ENCODE measurements around the gene SYTL4. TPM values are rescaled to one million over a fixed set of nuclear protein-coding genes. Genes with fewer than 3 reads are reported as not detected.

The SYTL4 gene
- total and polyA plus RNA-seq, 2 of the 8 experiments (the other 6 are each of a cell fraction or from before 2014, with no cell fraction given): 0.11 TPM

GRCh38 chrX:100647095-100647494 lies 84.8 kb downstream of the SYTL4 start:
- no peaks in the 10 kb centered on the region for H3K27me3 ChIP-seq (replicated peaks in 1 of 4; ENCODE audit: control insufficient read depth in 3 of 4, extremely low read depth in 1 of 4, insufficient read depth in 3 of 4, low read length in 3 of 4)
- no peak overlapping the region for H3K23ac ChIP-seq (ENCODE audit: insufficient read length)
- DNase-seq (ENCODE audit: low read depth in 1 of 2, low spot score in 2 of 2) (no peak), FAIRE-seq (no peak)
- H3K79me2 ChIP-seq (ENCODE audit: control insufficient read depth in 1 of 2, insufficient read depth in 2 of 2, low read length in 2 of 2): no peaks in the 10 kb centered on the region
- H3K9ac ChIP-seq (replicated peaks in 1 of 4; ENCODE audit: extremely low read depth in 1 of 4, low read depth in 3 of 4, low read length in 3 of 4): no peak overlapping the region
- H2BK15ac ChIP-seq (ENCODE audit: low read length): no peak overlapping the region
- H4K5ac ChIP-seq (ENCODE audit: insufficient read length, low read depth, low read length): no peak overlapping the region
- no peaks in the 10 kb centered on the region for H3K36me3 ChIP-seq (ENCODE audit: control insufficient read depth in 2 of 4, insufficient read depth in 4 of 4, low read length in 3 of 4)
- no peak overlapping the region for H3K4me2 ChIP-seq (ENCODE audit: insufficient read depth in 1 of 2, low read depth in 2 of 2, low read length in 2 of 2)
- H3K56ac ChIP-seq (replicated peaks; ENCODE audit: insufficient read length, low read depth, low read length): no peak overlapping the region
- no peaks in the 10 kb centered on the region for H3K79me1 ChIP-seq (ENCODE audit: low read depth, low read length)
- CTCF ChIA-PET (ENCODE audit: partially characterized antibody): interaction anchor here (1.0 to 1.1 kb wide), 2 partner anchors 10 to 144 kb away, joined by 3 to 4 read pairs; no protein-coding TSS in a partner anchor
- TF ChIP-seq CHD2 (IDR thresholded peaks at IDR 0.05; ENCODE audit: low read length) (no peak), NANOG (IDR thresholded peaks at IDR 0.05; ENCODE audit: insufficient read depth, low read depth, low read length, poor library complexity, severe bottlenecking) (no peak), POU5F1 (IDR thresholded peaks at IDR 0.05; ENCODE audit: low read depth, low read length) (no peak), ASH2L (IDR thresholded peaks at IDR 0.05; ENCODE audit: low read length) (no peak), BCL11A (IDR thresholded peaks at IDR 0.05; ENCODE audit: low read depth in 2 of 2, low read length in 2 of 2) (no peak), ZNF274 (IDR thresholded peaks at IDR 0.05; ENCODE audit: borderline replicate concordance, extremely low read depth, low read length) (no peak), RBBP5 (IDR thresholded peaks at IDR 0.05; ENCODE audit: borderline replicate concordance, low read depth, low read length) (no peak)
- POLR2A ChIA-PET (ENCODE audit: partially characterized antibody): interaction anchor here (1.4 kb wide), 1 partner anchor 11 kb away, joined by 8 read pairs; the partner anchor contains the start of gene TSPAN6
- H4K8ac ChIP-seq (ENCODE audit: extremely low read depth, insufficient read depth, low read length): no peak overlapping the region
- no peak overlapping the region for H2AK5ac ChIP-seq (ENCODE audit: low read depth, low read length)
- no peak overlapping the region for H2BK5ac ChIP-seq (ENCODE audit: low read depth, low read length)
- no peaks in the 10 kb centered on the region for H3K9me3 ChIP-seq (ENCODE audit: insufficient read depth in 2 of 2, low read depth in 1 of 2, low read length in 1 of 2)
- H3K23me2 ChIP-seq (ENCODE audit: low read depth, low read length): no peaks in the 10 kb centered on the region
- peaks cover 0 to 10% (median 4%) of the 10 kb centered on the region in 4 experiments; a peak in 3 of 7 replicates for H3K4me1 ChIP-seq (replicated peaks in 1 of 4; ENCODE audit: control insufficient read depth in 3 of 4, insufficient read depth in 4 of 4, low read length in 3 of 4)
- no peak overlapping the region for H3K18ac ChIP-seq (ENCODE audit: extremely low read depth, low read length)
- WGBS, 2 experiments (ENCODE audit: extremely low coverage in 1 of 2, insufficient coverage in 1 of 2, insufficient read length in 1 of 2, insufficient replicate concordance in 2 of 2, low coverage in 1 of 2, low lambda C conversion rate in 2 of 2, missing lambda C conversion rate in 1 of 2): no CpG with 5 or more reads among the region's 1 CpG
- no peak overlapping the region for H2BK120ac ChIP-seq (replicated peaks; ENCODE audit: low read depth, low read length)
- H3K4me3 ChIP-seq (ENCODE audit: extremely low read depth in 1 of 4, insufficient read depth in 2 of 4, low read depth in 3 of 4, low read length in 4 of 4): no peak overlapping the region
- H2AFZ ChIP-seq (ENCODE audit: low read length): 0 out of 2 replicates have a peak overlapping the region, but pooled peaks have one; percentile 13
- no peak overlapping the region for H2BK12ac ChIP-seq (ENCODE audit: low read depth, low read length)
- H3K27ac ChIP-seq (ENCODE audit: low read depth, low read length): no peak overlapping the region
- H3K14ac ChIP-seq (ENCODE audit: insufficient read length): no peak overlapping the region
- no peak overlapping the region for H2BK20ac ChIP-seq (ENCODE audit: low read length)
- no peak overlapping the region for H4K91ac ChIP-seq (replicated peaks; ENCODE audit: insufficient read length, low read length)
- no peaks in the 10 kb centered on the region for H4K20me1 ChIP-seq (replicated peaks in 1 of 2; ENCODE audit: control insufficient read depth in 1 of 2, insufficient read depth in 2 of 2, low read length in 2 of 2)
- H3K4ac ChIP-seq (replicated peaks; ENCODE audit: insufficient read length, low read depth, low read length): no peak overlapping the region
